Measurements from ENCODE around the gene FAM193B. TPM values are rescaled to one million over a fixed set of nuclear protein-coding genes. Genes with fewer than 3 reads are reported as not detected.

The FAM193B gene
- total and polyA plus RNA-seq, 9 of the 15 experiments (the other 6 are each of a cell fraction or from before 2014, with no cell fraction given), result 4.4 to 76.4 (median 37.3) TPM

GRCh38 chr5:177516601-177517568, 37.5 kb downstream of the FAM193B start, which contains the start of gene DDX41 (continued):
- TF ChIP-seq NFIX (CRISPR knock-in tag; IDR thresholded peaks at IDR 0.05; ENCODE audit: low read depth) (0 out of 2 replicates have a peak, but pooled peaks have one; percentile 2), ZNF232 (CRISPR knock-in tag; IDR thresholded peaks at IDR 0.05) (no peak), RREB1 (CRISPR knock-in tag; IDR thresholded peaks at IDR 0.05) (no peak), SMARCB1 (IDR thresholded peaks at IDR 0.05; ENCODE audit: insufficient read length, low read depth) (no peak), ZNF445 (CRISPR knock-in tag; IDR thresholded peaks at IDR 0.05; ENCODE audit: low read depth) (no peak), TBP (optimal IDR thresholded peaks at IDR 0.05; ENCODE audit: low read depth, low read length) (peak; percentile 55), CTCFL (IDR thresholded peaks at IDR 0.05; ENCODE audit: borderline replicate concordance, insufficient read depth, low read depth, low read length, poor library complexity, severe bottlenecking) (peak; percentile 22), CREB1 (IDR thresholded peaks at IDR 0.05) (peak; percentile 81), CREB1 (CRISPR knock-in tag; IDR thresholded peaks at IDR 0.05) (peak; percentile 85), TBL1XR1 (IDR thresholded peaks at IDR 0.05; ENCODE audit: low read length in 2 of 2) (no peak), ARNT (IDR thresholded peaks at IDR 0.05) (peak in 1 of 2 experiments; percentile 47; a peak in 1 of 4 replicates), KDM1A (IDR thresholded peaks at IDR 0.05) (no peak), CBFB (CRISPR knock-in tag; IDR thresholded peaks at IDR 0.05) (peak; percentile 61; the same call in 1 of the 2 replicates), KLF1 (tag; IDR thresholded peaks at IDR 0.05) (peak; percentile 64; the same call in 1 of the 2 replicates), ZNF586 (CRISPR knock-in tag; conservative IDR thresholded peaks at IDR 0.05) (no peak)
- TF ChIP-seq, protein P1, sequence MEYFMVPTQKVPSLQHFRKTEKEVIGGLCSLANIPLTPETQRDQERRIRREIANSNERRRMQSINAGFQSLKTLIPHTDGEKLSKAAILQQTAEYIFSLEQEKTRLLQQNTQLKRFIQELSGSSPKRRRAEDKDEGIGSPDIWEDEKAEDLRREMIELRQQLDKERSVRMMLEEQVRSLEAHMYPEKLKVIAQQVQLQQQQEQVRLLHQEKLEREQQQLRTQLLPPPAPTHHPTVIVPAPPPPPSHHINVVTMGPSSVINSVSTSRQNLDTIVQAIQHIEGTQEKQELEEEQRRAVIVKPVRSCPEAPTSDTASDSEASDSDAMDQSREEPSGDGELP (CRISPR knock-in tag; IDR thresholded peaks at IDR 0.05; ENCODE audit: borderline replicate concordance), result peak; percentile 100
- TF ChIP-seq, protein P2, sequence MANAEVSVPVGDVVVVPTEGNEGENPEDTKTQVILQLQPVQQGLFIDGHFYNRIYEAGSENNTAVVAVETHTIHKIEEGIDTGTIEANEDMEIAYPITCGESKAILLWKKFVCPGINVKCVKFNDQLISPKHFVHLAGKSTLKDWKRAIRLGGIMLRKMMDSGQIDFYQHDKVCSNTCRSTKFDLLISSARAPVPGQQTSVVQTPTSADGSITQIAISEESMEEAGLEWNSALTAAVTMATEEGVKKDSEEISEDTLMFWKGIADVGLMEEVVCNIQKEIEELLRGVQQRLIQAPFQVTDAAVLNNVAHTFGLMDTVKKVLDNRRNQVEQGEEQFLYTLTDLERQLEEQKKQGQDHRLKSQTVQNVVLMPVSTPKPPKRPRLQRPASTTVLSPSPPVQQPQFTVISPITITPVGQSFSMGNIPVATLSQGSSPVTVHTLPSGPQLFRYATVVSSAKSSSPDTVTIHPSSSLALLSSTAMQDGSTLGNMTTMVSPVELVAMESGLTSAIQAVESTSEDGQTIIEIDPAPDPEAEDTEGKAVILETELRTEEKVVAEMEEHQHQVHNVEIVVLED (CRISPR knock-in tag; IDR thresholded peaks at IDR 0.05), result peak; percentile 86

Measured in K562 (cell line).